Measurements from ENCODE around the gene CBX5.
"Not testable (repeated sequence)": the region's sequence is repeated elsewhere in the genome, so short reads cannot be mapped to it uniquely, and the experiment has no call there.

The CBX5 gene

GRCh38 chr12:54195737-54196347 lies 84.1 kb downstream of the CBX5 start:
- peak; percentile 87 for DNase-seq

GRCh38 chr12:54195080-54195736 lies 84.7 kb downstream of the CBX5 start:
- DNase-seq: no peak

- DNase-seq: not testable (repeated sequence)
These were observed 85.3 kb downstream of the CBX5 start for GRCh38 chr12:54194611-54195010.

GRCh38 chr12:54193434-54193833 lies 86.5 kb downstream of the CBX5 start:
- DNase-seq: peak; percentile 93

GRCh38 chr12:54191550-54192022 lies 88.3 kb downstream of the CBX5 start:
- peak; percentile 94 for DNase-seq

GRCh38 chr12:54191126-54191525 lies 88.8 kb downstream of the CBX5 start:
- no peak for DNase-seq

- DNase-seq: no peak
These were observed 90.8 kb downstream of the CBX5 start for GRCh38 chr12:54189198-54189539.

- no peak for DNase-seq
These were observed 92.8 kb downstream of the CBX5 start for GRCh38 chr12:54187075-54187474.

GRCh38 chr12:54185919-54186318 lies 94.0 kb downstream of the CBX5 start:
- DNase-seq: no peak

- not testable (repeated sequence) for DNase-seq
These were observed 94.6 kb downstream of the CBX5 start for GRCh38 chr12:54185297-54185696.

- peak; percentile 83 for DNase-seq
These were observed 95.7 kb downstream of the CBX5 start for GRCh38 chr12:54184024-54184805.

GRCh38 chr12:54182981-54183380 lies 96.9 kb downstream of the CBX5 start:
- no peak for DNase-seq

GRCh38 chr12:54182086-54182485 lies 97.8 kb downstream of the CBX5 start:
- no peak for DNase-seq
